DMS53 treated with DMSO at 0.1 percent for 48 hours (cell line): ENCODE data around the gene PDIK1L.
"Not testable (repeated sequence)": the region's sequence is repeated elsewhere in the genome, so short reads cannot be mapped to it uniquely, and the experiment has no call there.

Experiments used
- DNase-seq: peaks from one replicate; lab custom pipeline; 2025; ENCODE audit not compliant: unreplicated experiment; lab: John Stamatoyannopoulos, UW

PDIK1L gene

GRCh38 chr1:26089125-26089524 is 22.5 kb upstream of the PDIK1L start:
- no peak for DNase-seq

GRCh38 chr1:26090893-26091292 is 20.7 kb upstream of the PDIK1L start:
- no peak for DNase-seq

GRCh38 chr1:26092422-26092821 is 19.2 kb upstream of the PDIK1L start:
- DNase-seq: no peak

GRCh38 chr1:26093569-26093968 is 18.1 kb upstream of the PDIK1L start:
- DNase-seq: not testable (repeated sequence)

DNA sequence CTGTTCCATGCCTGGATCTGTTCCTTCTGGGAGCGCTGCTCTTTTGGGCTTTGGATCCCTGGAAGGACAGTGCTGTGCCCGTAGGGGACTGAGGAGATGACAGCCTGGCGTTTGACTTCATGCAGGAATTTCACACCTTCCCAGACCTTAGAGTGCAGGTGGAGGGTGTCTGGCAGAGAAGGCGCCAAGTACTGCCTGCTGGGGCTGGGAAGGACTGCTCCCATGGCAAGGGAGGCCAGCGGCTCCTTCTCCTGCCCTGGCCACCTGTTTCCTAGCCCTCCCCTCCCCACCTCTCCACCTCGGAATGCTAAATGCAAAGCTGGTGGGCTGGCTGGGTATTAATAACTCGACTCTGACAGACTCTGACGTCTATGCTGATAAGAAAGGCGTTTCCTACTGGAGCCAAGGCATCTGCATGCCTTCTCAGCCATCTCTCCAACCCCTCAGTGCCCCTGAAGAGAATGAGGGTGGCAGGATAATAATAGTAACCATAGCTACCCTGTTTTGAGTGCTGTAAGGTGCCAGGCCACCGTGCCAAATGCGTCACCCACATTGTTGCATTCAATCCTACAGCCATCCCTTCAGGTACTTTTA is 17.5 kb upstream of the PDIK1L start:
- DNase-seq: no peak

- DNase-seq: no peak
These were observed 16.8 kb upstream of the PDIK1L start for GRCh38 chr1:26094677-26095383.

DNA sequence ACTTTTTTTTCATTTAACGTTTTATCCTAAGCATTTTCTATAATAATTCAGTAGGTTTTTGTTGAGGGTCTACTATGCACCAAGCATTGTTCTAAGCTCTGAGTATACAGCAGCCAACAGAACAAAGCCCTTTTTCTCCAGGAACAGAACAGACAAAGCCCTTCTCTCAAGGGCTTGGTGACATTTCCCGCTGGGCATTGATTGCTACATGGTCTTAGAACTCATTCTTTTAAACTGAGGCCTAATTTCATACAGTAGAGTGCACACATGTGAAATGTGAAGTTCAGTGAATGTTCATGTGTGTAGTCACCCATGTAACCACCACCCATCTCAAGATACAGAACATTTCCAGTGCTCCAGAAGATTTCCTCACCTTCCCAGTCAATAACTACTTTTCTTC is 15.2 kb upstream of the PDIK1L start:
- DNase-seq: no peak

DNA sequence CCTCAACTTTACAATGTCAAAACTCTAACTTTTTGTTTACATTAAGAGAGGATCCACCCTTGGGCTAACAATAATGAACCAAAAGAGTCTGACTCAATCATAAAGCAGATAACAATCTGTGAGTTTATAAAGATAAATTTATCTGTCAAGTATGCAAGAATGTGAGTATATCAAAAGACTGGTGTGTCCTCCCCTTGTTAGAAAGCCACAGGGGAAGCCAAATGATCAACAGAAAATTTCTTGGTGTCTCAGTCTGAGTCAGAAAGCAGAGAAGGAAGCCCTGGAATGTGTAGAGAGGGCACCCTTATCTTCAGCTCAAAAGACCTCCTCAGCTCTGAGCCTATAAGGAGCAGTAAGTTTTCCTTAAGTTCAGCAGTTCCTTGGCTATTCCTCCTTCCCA is 13.9 kb upstream of the PDIK1L start:
- no peak for DNase-seq

- DNase-seq: no peak
These were observed 13.0 kb upstream of the PDIK1L start for GRCh38 chr1:26098602-26099001.

DNA sequence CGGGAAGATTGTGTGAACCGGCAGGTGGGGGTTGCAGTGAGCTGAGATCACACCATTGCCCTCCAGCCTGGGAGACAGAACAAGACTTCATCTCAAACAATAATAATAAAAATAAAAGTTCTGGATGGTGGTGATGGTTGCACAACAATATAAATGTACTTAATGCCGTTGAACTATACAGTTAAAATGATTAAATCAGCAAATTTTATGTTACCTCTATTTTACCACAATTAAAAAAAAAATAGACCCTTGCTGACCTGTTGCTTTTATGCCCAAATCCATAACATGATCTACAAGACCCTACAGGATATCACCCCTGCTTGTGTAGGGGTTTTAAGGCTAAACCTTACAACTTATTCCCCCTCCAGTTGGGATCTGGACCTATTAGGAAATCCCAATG is 11.8 kb upstream of the PDIK1L start:
- no peak for DNase-seq

GRCh38 chr1:26100204-26100603 is 11.4 kb upstream of the PDIK1L start:
- not testable (repeated sequence) for DNase-seq

GRCh38 chr1:26102119-26102518 is 9.5 kb upstream of the PDIK1L start:
- no peak for DNase-seq

DNA sequence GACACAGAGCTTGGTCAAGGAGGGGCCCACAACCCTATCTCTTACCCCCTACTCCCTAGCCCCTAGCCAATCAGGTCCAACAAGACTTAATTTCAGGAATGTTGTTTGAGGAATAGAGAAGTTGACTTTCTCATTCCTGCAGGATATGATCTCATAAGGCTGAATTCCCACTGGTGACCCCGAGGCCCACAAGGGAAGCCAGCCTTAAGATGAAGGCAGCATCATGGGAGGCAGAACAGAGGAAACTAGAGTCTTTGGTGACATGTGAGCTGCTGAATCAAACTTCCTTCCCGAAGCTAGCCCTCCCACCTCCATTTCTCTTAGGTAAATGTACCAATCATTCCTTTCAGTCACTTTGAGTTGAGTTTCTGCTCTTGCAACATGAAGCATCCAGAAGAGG is 9.1 kb upstream of the PDIK1L start:
- DNase-seq: no peak

DNA sequence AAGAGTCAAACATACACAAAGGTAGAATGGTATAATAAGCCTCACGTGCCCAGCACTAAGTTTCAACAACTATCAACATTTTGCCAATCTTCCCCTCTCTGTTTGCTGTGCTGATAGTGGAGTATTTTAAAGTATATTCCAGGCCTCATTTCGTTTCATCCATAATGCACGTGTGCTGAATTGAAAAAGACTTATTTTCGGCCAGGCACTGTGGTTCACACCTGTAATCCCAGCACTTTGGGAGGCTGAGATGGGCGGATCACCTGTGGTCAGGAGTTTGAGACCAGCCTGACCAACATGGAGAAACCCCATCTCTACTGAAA is 6.4 kb upstream of the PDIK1L start:
- not testable (repeated sequence) for DNase-seq

- DNase-seq: no peak
These were observed 2.1 kb upstream of the PDIK1L start for GRCh38 chr1:26109229-26110164.

DNA sequence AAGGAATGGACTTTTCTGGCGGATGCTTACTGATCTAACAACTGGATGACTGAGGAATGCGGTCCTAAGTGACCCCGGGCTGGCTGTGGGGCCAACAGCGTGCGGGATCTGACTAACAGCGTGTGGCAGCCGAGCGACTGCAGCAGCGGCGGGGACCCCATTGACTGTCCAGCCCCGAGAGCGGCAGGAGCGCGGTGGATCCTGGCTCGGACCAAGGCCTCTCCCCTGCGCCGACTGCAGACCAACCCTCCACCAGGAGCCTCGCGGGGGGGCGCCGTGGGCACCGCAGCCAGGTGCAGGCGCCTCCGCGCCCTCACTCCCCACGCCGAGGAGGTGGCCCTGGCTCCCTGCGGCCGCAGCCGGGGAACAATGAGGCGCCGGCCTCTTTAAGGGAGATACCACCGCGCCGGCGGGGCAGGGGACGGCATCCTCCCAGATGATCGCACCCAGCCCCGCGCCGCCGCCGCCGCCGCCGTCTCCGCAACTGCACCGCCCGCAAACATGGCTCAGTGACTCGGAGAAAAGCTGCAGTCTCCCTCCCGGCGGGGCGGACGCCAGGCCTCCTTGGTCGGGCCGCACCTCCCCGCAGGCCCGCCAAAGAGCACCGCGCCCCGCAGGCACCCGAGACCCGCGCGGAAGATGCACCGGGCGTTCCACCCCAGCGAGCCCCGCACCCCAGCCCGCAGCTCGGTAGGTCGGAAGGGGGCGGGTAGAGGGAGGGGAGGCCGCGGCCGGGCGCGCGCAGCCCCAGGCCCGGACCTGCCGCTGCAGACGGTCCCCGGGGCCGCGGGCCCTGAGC is 694 bp upstream of the PDIK1L start:
- DNase-seq: peak; percentile 71

GRCh38 chr1:26112407-26112775 is 767 bp downstream of the PDIK1L start:
- no peak for DNase-seq

GRCh38 chr1:26114165-26114927 is 2.7 kb downstream of the PDIK1L start:
- no peak for DNase-seq

GRCh38 chr1:26119892-26120608 is 8.4 kb downstream of the PDIK1L start:
- DNase-seq: no peak
